ENCODE measurements around the gene WASL. TPM values are rescaled to one million over a fixed set of nuclear protein-coding genes. Genes with fewer than 3 reads are reported as not detected.
"Not testable (repeated sequence)": the region's sequence is repeated elsewhere in the genome, so short reads cannot be mapped to it uniquely, and the experiment has no call there.

The WASL gene
- total RNA-seq, 1 donor from 2014 or later = 57.0 TPM

GRCh38 chr7:123734498-123734897 is 14.3 kb downstream of the WASL start:
- no peak for DNase-seq (ENCODE audit: low spot score)

- DNase-seq (ENCODE audit: low spot score) = no peak
Measured at GRCh38 chr7:123732413-123733091, 16.3 kb downstream of the WASL start.

GRCh38 chr7:123729218-123729578 is 19.6 kb downstream of the WASL start:
- no peak for DNase-seq (ENCODE audit: low spot score)

DNA sequence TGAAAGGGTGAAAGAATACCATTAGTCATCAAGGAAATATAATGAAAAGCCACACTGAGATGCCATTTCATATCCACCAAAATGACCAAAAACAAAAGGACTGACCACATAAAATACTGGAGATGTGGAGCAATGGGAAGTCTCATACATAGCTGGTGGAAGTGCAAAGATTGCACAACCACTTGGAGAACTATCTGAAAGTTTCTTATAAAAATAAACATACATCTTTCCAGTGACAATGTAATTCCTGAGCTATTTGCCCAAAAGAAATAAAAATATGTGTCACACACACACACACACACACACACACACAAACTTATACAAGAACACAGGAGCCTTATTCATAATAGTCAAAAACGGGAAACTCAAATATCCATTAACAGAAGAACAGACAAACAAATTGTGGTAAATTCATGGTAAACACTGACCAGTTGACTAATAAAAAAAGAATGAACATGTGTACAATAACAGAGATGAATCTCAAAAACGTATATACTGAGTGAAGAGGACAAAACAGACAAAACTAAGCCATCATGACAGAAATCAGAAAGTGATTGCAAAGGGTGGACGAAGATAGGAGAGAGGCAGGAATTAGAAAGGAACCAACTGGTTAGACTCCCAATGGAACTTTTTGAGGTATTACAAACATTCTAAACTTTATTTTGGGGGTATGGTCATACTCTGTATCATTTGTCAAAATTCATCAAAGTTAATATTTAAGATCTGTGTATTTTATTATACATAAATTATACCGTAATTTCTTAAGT is 21.5 kb downstream of the WASL start:
- DNase-seq (ENCODE audit: low spot score) = no peak

DNA sequence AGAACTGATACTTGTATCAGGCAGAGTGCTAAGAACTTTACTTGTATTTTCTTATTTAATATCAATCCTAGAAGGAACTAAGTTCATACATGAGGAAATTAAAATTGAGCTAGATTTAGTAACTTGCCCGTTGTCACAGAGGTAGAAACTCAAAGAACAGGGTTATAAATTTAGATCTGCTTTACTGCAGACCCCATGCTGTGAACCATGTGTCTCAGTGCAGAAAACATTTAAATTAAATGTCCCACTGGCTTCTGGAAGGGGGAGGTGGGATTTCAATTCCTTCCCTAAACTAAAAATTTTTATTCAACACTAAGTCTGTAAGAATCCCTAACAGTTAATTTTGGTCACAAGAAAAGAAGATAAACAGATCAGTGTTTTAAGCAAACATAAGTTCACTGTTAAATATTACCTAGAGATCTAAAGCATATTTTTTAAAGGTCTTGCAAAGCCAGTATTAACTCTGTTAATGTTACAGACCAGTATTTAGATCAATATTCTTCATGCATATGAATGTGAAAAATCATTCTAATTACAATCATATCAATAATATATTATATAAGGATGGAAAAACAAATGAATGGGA is 23.1 kb downstream of the WASL start:
- DNase-seq (ENCODE audit: low spot score) = no peak

- DNase-seq (ENCODE audit: low spot score) = no peak
Measured at GRCh38 chr7:123724817-123725253, 24.0 kb downstream of the WASL start.

- no peak for DNase-seq (ENCODE audit: low spot score)
Measured at GRCh38 chr7:123723913-123724312, 24.9 kb downstream of the WASL start.

DNA sequence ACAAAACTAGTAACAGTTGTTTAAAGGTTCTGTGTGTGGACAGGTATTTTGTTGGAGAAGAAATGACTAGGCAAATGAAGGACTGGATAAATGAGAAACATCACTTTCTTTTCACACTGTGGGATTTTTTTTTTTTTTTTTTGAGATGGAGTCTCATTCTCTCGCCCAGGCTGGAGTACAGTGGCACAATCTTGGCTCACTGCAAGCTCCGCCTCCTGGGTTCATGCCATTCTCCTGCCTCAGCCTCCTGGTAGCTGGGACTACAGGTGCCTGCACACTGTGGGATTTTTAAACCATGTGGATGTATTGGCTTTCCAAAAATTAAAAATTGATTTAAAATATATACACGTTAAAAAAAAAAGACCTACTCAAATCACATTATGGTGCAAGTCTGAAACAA is 28.3 kb downstream of the WASL start:
- DNase-seq (ENCODE audit: low spot score) = not testable (repeated sequence)

DNA sequence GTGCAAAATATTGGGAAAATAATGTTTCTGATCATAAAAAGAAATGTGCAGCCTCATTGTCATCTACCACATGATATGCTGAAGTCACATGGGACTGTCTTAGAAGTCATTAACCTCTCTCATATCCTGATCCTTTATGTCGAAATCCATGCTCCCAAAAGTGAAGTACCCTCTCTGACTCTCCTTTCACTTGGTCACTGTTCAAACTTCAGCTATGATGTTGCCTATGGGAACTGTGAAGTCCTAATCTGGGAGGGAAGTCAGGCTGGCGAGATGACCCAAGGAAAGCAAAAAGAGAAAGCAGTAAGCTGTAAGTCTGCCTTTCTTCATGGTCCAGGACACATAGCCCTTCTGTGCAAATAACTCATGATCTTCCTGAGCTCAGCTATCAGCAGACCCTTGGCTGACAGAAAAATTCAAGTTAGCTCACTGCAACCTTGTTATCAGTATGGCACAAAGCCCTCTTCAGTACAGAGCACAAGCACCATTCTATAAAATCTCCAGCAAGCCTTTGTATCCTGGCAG is 29.5 kb downstream of the WASL start:
- DNase-seq (ENCODE audit: low spot score) = no peak

DNA sequence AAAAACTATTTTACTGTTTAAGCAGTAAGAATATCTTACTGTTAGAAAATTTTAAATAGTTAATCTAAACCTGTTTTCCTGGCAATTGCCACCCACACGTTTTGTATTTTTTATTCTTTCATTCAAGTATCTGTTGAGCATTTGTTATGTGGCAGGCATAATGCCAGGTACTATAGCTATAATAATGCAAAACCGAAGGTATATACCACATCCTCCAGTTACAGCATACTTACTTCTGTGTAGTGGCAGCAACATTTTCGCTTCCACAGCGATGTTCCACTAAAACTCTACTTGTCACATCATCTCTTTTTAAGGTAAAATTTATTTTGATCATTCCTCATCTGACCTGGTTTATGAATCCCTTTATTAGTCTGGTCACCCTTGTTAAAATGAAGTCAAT is 30.0 kb downstream of the WASL start:
- DNase-seq (ENCODE audit: low spot score) = no peak

- no peak for DNase-seq (ENCODE audit: low spot score)
Measured at GRCh38 chr7:123717689-123718088, 31.1 kb downstream of the WASL start.

DNA sequence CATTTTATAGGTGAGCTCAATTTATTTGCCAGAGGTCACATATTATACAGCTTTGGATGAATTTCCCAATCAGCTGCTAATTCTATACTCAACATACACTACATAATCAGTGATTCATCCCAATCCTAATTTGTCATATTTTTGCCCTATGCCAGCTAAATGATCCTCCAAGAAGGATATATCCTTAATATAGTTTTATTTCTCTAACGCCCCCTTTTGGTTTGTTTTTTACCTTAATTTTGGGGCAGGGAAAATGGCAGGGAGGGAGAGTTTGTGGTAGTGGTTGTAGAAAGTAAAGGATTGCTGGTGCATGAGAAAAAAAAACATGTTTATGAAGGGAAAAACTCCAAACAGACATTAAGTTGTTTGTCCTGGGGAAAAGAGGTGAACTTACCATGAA is 31.9 kb downstream of the WASL start:
- no peak for DNase-seq (ENCODE audit: low spot score)

- no peak for DNase-seq (ENCODE audit: low spot score)
Measured at GRCh38 chr7:123715799-123716198, 33.0 kb downstream of the WASL start.

DNA sequence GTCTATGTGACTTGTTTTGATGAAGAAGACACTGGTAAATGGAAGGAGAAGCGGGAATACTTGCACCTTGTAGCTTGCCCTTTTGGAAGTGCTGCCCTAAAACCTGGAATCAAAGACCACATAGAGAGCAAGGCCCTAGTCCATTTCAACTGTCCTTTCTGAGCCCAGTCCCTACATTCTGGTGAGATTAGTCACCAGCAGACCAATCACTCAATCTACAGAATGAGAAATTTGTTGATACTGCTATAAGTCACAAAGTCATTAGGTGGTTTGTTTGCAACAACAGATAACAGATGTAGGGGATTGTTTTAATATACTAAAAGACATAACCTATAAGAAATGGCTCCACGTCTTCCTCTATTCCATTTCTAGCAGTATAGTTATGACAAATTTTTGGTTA is 33.6 kb downstream of the WASL start:
- no peak for DNase-seq (ENCODE audit: low spot score)

DNA sequence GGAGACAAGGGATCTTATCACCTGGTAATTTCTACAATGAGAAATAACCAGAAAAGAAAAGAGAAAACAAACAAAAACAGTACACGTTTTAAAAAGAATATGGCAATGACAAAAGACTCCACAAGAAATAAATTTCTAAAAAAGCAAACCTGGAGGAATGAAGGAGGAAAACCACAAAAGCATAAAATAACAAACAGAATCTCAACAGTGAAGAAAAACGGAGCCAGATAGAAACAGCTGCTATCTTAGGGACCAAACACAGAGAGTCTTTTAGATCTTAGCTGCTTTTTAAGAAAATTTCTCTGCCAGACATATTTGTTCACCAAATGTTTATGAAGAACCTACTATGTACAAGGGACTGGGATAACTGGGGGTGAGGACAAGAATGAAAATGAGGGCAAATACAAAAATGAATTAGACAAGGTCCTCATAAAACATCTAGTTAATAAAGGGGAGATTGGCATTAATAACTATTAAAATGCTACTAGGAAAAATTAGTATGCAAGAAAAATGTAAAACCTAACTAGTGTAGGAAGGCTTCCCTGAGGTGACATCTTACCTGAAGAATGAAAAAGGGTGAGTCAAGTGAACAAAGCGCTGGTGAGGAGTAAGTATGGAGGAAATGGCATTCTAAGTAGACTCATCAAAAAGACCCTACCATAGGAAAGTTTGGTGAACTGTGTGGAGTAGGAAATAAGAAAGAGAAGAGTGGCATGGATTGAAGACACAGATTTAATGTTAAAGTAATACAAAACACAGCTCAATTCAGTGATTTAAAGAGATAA is 34.3 kb downstream of the WASL start:
- DNase-seq (ENCODE audit: low spot score) = no peak

GRCh38 chr7:123712619-123713018 is 36.2 kb downstream of the WASL start:
- DNase-seq (ENCODE audit: low spot score) = no peak

DNA sequence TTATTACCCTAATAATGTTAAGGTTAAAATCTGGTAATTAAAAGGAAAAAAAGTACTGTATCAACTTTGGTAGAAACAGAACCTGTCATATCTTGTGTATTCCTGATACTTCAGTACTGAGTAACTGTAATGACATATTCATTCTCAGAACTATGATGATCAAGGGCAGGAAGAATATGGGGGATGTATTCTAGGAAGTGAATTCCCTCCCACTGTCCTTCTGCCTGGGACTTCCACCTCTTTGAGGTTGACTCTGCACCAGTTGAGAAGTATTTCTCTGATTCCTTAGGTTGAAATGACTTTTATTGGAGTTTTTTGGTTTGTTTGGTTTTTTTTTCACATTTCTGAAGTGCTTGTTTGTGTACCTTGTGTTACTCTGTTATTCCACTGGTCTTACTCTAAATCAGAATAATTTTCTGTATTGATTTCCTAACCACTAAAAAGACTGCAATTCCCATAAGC is 36.9 kb downstream of the WASL start:
- no peak for DNase-seq (ENCODE audit: low spot score)

DNA sequence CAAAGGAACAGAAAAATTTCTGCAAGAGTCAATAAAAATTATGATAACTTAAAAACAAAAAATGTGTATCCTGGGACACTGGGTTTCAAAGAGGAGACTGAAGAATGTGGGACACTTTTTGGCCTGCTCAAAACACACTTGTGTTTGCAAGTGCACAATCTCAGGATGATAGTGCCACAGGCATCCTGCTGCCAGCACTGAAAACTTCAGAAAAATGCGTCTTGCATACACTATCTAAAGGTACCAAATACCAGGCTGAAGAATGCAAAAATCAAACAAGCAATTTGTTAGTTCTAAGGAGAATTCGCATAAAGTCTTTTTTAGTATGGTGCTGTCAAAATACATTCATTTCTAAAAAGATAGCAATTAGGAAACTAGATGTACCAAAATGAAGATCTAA is 38.1 kb downstream of the WASL start:
- DNase-seq (ENCODE audit: low spot score) = no peak

- DNase-seq (ENCODE audit: low spot score) = no peak
Measured at GRCh38 chr7:123709525-123709924, 39.3 kb downstream of the WASL start.

- no peak for DNase-seq (ENCODE audit: low spot score)
Measured at GRCh38 chr7:123705211-123705901, 43.4 kb downstream of the WASL start.

- no peak for DNase-seq (ENCODE audit: low spot score)
Measured at GRCh38 chr7:123695944-123696677, 52.7 kb downstream of the WASL start.

Measured in mucosa of gallbladder (tissue), 1 donor.